RKO (cell line): ENCODE measurements around the gene CDH16.
"Not testable (repeated sequence)": the region's sequence is repeated elsewhere in the genome, so short reads cannot be mapped to it uniquely, and the experiment has no call there.

Experiments used
- DNase-seq: peaks from one replicate; pipeline ENCODE4 v3.0.0-alpha.2; 2016; ENCODE audit warnings: low spot score

The CDH16 gene

GRCh38 chr16:66908762-66909559 lies 9.7 kb downstream of the CDH16 start:
- no peak for DNase-seq

- DNase-seq = no peak
These were observed 10.6 kb downstream of the CDH16 start for GRCh38 chr16:66908116-66908515.

- no peak for DNase-seq
These were observed 11.5 kb downstream of the CDH16 start for GRCh38 chr16:66906916-66907836.

- no peak for DNase-seq
These were observed 12.8 kb downstream of the CDH16 start for GRCh38 chr16:66905633-66906539.

- DNase-seq = no peak
These were observed 13.6 kb downstream of the CDH16 start for GRCh38 chr16:66904846-66905632.

GRCh38 chr16:66904428-66904845 lies 14.2 kb downstream of the CDH16 start:
- no peak for DNase-seq

- no peak for DNase-seq
These were observed 14.9 kb downstream of the CDH16 start for GRCh38 chr16:66903544-66904427.

- no peak for DNase-seq
These were observed 15.8 kb downstream of the CDH16 start for GRCh38 chr16:66902648-66903543.

GRCh38 chr16:66901626-66902025 lies 17.1 kb downstream of the CDH16 start:
- DNase-seq = no peak

GRCh38 chr16:66900721-66901441 lies 17.8 kb downstream of the CDH16 start:
- DNase-seq = no peak

- peak; percentile 59 for DNase-seq
These were observed 18.6 kb downstream of the CDH16 start for GRCh38 chr16:66899945-66900710.

- no peak for DNase-seq
These were observed 19.3 kb downstream of the CDH16 start for GRCh38 chr16:66899310-66899944.

- no peak for DNase-seq
These were observed 19.8 kb downstream of the CDH16 start for GRCh38 chr16:66898933-66899309.

GRCh38 chr16:66898207-66898606 lies 20.5 kb downstream of the CDH16 start:
- no peak for DNase-seq

GRCh38 chr16:66896682-66897081 lies 22.0 kb downstream of the CDH16 start:
- DNase-seq = not testable (repeated sequence)

GRCh38 chr16:66895999-66896398 lies 22.7 kb downstream of the CDH16 start:
- DNase-seq = no peak

GRCh38 chr16:66895689-66895979 lies 23.1 kb downstream of the CDH16 start:
- DNase-seq = no peak
